22Rv1 (cell line): Measurements from ENCODE around the gene TCERG1L.

Source experiments
- ZFX ChIP-seq: fragments of 450-650 bp; IDR thresholded peaks from 2 replicates; pipeline ENCODE4 v1.6.1; 2017; ENCODE audit warnings: antibody characterized with exemption, borderline replicate concordance
- TF ChIP-seq, protein P1 (sequence below): fragments of 450-650 bp; IDR thresholded peaks from 2 replicates; pipeline ENCODE4 v1.5.1; 2017; ENCODE audit warnings: mild to moderate bottlenecking

DNA sequence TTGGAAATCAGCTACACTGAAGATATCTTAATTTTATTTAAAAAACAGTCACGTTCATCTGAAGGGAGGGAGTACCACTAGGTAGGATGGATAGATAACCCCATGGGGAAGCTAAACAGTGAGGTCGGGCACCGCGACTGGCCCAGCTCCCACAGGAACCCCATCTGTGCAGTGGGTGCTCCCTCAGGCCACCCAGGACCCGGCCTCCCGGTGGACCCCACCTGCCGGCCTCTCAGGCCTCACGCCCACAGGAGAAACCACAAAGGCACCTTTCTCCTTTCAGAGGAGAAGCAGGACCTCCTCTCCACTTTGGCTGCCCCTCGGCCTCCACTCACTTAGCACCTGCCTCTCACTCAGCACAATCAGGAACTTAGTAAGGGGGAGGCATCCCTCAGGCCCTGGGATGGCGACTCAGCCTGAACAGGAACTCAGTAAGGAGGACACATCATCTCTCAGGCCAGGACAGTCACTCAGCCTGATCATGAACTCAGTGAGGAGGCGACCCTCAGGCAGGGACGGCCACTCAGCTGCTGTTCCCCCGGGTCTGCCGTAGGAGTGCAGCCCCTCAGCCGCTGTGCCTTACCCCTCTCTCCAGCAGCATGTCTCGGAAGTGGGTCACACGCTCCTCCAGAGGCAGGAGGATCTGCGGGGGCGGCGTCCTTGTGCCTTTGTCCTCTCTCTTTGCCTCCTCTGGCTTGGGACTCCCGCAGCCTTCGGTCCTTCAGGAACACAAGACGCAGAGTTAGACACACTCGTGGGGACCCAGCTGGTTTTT lies 195.1 kb downstream of the TCERG1L start:
- TF ChIP-seq, protein P1, sequence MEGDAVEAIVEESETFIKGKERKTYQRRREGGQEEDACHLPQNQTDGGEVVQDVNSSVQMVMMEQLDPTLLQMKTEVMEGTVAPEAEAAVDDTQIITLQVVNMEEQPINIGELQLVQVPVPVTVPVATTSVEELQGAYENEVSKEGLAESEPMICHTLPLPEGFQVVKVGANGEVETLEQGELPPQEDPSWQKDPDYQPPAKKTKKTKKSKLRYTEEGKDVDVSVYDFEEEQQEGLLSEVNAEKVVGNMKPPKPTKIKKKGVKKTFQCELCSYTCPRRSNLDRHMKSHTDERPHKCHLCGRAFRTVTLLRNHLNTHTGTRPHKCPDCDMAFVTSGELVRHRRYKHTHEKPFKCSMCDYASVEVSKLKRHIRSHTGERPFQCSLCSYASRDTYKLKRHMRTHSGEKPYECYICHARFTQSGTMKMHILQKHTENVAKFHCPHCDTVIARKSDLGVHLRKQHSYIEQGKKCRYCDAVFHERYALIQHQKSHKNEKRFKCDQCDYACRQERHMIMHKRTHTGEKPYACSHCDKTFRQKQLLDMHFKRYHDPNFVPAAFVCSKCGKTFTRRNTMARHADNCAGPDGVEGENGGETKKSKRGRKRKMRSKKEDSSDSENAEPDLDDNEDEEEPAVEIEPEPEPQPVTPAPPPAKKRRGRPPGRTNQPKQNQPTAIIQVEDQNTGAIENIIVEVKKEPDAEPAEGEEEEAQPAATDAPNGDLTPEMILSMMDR, result no peak
- TF ChIP-seq ZFX, result no peak
